ENCODE results near the gene CDC26. TPM values are rescaled to one million over a fixed set of nuclear protein-coding genes. Genes with fewer than 3 reads are reported as not detected.

Gene CDC26
- total and polyA plus RNA-seq, 3 donors from 2014 or later: 17.9 to 27.5 (median 19.8) TPM

DNA sequence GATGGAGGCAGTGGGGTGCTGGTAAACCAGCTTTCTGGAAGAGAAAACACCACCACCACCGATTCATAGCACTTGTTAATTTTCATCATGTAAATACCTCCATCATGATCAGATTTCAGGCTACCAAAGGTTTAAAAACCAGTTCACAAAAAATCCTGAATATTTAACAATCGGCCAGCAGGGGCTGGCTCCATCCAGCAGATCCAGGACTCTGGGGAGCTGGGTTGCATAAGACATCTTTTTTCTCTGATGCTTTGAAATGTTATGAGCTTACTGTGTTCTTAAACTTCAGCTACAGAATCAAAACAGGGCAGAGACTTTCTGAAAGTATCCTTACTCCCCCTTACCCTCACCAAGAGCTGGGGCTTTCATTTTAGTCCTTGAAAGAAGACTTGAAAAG lies 42.4 kb upstream of the CDC26 start:
- no peaks in the 10 kb centered on the region for H3K9me3 ChIP-seq
- 64 to 75% methylated on average over 2 of the region's 2 CpGs for WGBS, 2 donors
- no peak overlapping the region for H3K4me3 ChIP-seq
- H3K4me1 ChIP-seq: no peaks in the 10 kb centered on the region
- no peak for DNase-seq
- no peaks in the 10 kb centered on the region for H3K36me3 ChIP-seq (ENCODE audit: low read depth, missing control alignments)
- H3K27ac ChIP-seq: no peak overlapping the region
- no peaks in the 10 kb centered on the region for H3K27me3 ChIP-seq
- intact Hi-C loops (cut with DNase I; ENCODE audit: low total_unique reads): no loop called here
- TF ChIP-seq POLR2A (IDR thresholded peaks at IDR 0.05): no peak
- TF ChIP-seq, protein P1, sequence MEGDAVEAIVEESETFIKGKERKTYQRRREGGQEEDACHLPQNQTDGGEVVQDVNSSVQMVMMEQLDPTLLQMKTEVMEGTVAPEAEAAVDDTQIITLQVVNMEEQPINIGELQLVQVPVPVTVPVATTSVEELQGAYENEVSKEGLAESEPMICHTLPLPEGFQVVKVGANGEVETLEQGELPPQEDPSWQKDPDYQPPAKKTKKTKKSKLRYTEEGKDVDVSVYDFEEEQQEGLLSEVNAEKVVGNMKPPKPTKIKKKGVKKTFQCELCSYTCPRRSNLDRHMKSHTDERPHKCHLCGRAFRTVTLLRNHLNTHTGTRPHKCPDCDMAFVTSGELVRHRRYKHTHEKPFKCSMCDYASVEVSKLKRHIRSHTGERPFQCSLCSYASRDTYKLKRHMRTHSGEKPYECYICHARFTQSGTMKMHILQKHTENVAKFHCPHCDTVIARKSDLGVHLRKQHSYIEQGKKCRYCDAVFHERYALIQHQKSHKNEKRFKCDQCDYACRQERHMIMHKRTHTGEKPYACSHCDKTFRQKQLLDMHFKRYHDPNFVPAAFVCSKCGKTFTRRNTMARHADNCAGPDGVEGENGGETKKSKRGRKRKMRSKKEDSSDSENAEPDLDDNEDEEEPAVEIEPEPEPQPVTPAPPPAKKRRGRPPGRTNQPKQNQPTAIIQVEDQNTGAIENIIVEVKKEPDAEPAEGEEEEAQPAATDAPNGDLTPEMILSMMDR (IDR thresholded peaks at IDR 0.05): peak; percentile 11 to 42 (median 19)

DNA sequence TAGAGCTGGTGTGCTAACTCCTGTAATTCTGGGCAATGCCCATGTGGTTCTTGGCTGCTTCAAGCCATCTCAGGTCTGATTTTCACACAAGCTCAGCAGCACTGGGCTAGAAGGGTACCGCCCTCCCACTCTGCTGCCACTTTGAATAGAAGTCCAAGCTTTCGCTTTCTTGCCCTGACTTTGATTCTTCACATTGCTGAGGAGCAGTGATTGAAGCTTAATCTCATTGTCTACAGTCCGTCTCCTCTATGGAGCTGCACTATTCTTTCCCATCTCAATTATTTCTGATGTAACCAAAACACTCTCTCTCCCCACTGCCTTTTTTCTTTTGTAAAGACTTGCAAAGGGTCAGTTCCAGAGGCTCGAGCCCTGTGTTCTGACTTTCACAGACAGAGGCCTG lies 40.7 kb upstream of the CDC26 start:
- H3K27ac ChIP-seq: no peak overlapping the region
- intact Hi-C loops (cut with DNase I; ENCODE audit: low total_unique reads): no loop called here
- TF ChIP-seq, protein P1 (IDR thresholded peaks at IDR 0.05): no peak
- no peak for TF ChIP-seq POLR2A (IDR thresholded peaks at IDR 0.05)
- no peaks in the 10 kb centered on the region for H3K36me3 ChIP-seq (ENCODE audit: low read depth, missing control alignments)
- H3K9me3 ChIP-seq: no peaks in the 10 kb centered on the region
- no peak for DNase-seq
- 93 to 96% methylated on average over 4 of the region's 4 CpGs for WGBS, 2 donors
- H3K4me1 ChIP-seq: no peaks in the 10 kb centered on the region
- H3K4me3 ChIP-seq: no peak overlapping the region
- H3K27me3 ChIP-seq: no peaks in the 10 kb centered on the region

DNA sequence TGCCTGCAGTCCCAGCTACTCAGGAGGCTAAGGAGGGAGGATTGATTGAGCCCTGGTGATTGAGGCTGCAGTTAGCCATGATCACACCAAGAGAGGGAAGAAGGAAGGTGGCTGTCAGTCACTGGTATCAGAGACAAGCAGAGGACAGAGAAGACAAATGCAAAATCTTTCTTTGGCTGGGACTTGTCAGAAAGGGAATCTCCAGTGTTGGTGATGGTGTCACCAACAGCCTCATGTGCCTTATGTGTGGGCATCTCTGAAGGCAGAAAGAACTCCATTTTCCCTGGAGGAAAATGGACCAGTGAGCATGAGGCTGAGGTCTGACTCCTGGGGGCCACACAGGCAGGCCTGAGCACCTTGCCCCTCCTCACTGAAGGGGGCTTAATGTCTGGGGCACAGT lies 39.9 kb upstream of the CDC26 start:
- Histone ChIP-seq H3K9me3 (no peaks in the 10 kb centered on the region), H3K27ac (no peak overlapping the region), H3K36me3 (ENCODE audit: low read depth, missing control alignments) (no peaks in the 10 kb centered on the region), H3K4me1 (no peaks in the 10 kb centered on the region), H3K4me3 (no peak overlapping the region), H3K27me3 (no peaks in the 10 kb centered on the region)
- intact Hi-C loops (cut with DNase I; ENCODE audit: low total_unique reads): no loop called here
- TF ChIP-seq, protein P1 (IDR thresholded peaks at IDR 0.05): no peak
- no peak for TF ChIP-seq POLR2A (IDR thresholded peaks at IDR 0.05)
- no peak for DNase-seq

DNA sequence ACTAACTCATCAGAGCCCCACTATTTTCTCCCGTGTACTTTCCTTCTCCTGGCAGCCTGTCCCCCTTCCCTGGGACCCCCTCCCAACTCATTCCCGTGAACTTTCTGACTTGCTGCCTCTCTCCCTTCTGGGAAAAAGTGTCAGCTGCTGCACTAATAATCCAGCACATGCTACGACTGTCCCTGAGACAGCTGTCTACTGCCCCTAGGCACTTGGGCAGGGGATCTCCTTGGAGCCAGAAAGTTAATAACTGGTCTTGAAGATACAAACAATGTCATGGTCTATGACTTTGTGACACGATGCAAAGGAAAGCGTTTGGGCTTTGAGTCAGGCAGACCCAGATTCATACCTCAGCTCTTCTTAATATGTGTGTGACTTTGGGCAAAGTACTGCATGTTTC lies 37.9 kb upstream of the CDC26 start:
- no peaks in the 10 kb centered on the region for H3K36me3 ChIP-seq (ENCODE audit: low read depth, missing control alignments)
- no peak overlapping the region for H3K27ac ChIP-seq
- no peak for DNase-seq
- no peaks in the 10 kb centered on the region for H3K4me1 ChIP-seq
- no peak for TF ChIP-seq POLR2A (IDR thresholded peaks at IDR 0.05)
- TF ChIP-seq, protein P1 (IDR thresholded peaks at IDR 0.05): no peak
- no peak overlapping the region for H3K4me3 ChIP-seq
- intact Hi-C loops (cut with DNase I; ENCODE audit: low total_unique reads): no loop called here
- no peaks in the 10 kb centered on the region for H3K9me3 ChIP-seq
- H3K27me3 ChIP-seq: no peaks in the 10 kb centered on the region
- WGBS, 2 donors: 67 to 71% methylated on average over 5 of the region's 5 CpGs

DNA sequence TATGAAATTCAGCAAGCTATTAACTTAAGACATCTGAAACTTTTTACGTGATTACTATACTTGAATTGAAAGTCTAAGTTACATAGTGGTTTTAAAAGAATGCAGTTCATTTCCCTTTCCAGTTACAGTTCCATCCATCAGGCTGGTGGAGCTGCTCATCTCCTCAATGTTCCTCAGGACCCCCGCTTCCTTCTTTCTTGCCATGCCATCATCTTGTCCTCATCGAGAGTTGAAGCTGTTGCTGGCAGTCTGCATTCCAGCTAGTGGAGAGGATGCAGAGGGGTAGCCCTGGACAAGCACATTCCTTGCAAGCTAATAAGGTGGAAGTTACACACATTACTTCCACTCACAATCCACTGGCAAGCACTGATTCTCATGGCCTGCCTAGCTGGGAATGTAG lies 36.6 kb upstream of the CDC26 start:
- no peak for DNase-seq
- Histone ChIP-seq H3K27ac (no peak overlapping the region), H3K4me3 (no peak overlapping the region), H3K27me3 (no peaks in the 10 kb centered on the region), H3K4me1 (no peaks in the 10 kb centered on the region), H3K36me3 (ENCODE audit: low read depth, missing control alignments) (no peaks in the 10 kb centered on the region), H3K9me3 (no peaks in the 10 kb centered on the region)
- intact Hi-C loops (cut with DNase I; ENCODE audit: low total_unique reads): no loop called here
- 82 to 90% methylated on average over 3 of the region's 3 CpGs for WGBS, 2 donors
- TF ChIP-seq POLR2A (IDR thresholded peaks at IDR 0.05): no peak
- TF ChIP-seq, protein P1 (IDR thresholded peaks at IDR 0.05): no peak

Measured in testis (tissue), 3 donors.